ENCODE data around the gene MIOS.

The MIOS gene

DNA sequence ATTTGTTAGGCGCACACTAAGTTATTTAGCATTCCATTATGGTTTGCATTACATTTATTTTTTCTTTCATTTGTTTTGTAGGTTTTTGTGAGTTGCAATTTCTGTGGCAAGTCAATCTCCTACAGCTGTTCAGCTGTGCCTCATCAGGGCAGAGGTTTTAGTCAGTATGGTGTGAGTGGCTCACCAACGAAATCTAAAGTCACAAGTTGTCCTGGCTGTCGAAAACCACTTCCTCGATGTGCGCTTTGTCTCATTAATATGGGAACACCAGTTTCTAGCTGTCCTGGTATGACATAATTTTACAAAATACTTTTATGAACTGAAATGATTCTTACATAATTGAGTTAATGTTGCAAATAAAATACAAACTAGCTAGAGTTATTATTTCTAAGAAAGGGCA, 29.5 kb downstream of the MIOS start (continued):
- TF ChIP-seq ZNF155 (tag by site-specific recombination; IDR thresholded peaks at IDR 0.05) = no peak

DNA sequence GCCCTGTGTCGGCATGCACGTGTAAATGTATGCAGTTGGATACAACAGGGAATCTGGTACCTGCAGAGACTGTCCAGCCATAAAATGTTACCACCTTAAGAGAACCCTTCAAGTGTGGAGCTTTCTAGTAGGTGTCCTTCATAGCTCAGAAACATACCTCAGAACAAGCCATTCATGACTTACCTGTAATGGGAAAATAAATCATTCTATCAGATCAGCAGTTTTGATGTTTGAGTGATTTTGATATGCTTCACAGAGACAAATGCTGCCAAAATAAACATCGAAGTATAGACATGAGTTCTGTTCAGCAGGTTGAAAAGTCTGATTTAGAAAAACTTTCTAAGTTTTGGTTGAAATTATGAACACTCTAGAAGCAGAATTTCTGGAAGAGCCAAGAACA, 40.3 kb downstream of the MIOS start:
- Histone ChIP-seq H3K27ac (ENCODE audit: extremely low read depth, low read depth, low read length) (no peak overlapping the region), H3K4me1 (ENCODE audit: control insufficient read depth, insufficient read depth, low read length) (no peaks in the 10 kb centered on the region), H3K36me3 (ENCODE audit: control insufficient read depth in 2 of 2, insufficient read depth in 1 of 2, low read length in 2 of 2) (peaks cover 3% of the 10 kb centered on the region in 2 experiments; a peak in 2 of 3 replicates), H3K4me3 (ENCODE audit: low read depth, low read length) (no peak overlapping the region), H3K9me3 (ENCODE audit: control insufficient read depth, insufficient read depth, low read depth, low read length) (no peaks in the 10 kb centered on the region)
- ChIA-PET POLR2A (no interaction called here), CTCF (interaction anchor here (0.8 kb wide), 1 partner anchor 375 kb away, joined by 4 read pairs; no protein-coding TSS in a partner anchor)
- TF ChIP-seq ZNF202 (tag by site-specific recombination; IDR thresholded peaks at IDR 0.05; ENCODE audit: borderline replicate concordance) (no peak), ZNF335 (tag by site-specific recombination; conservative IDR thresholded peaks at IDR 0.05) (no peak), ZNF610 (tag by site-specific recombination; IDR thresholded peaks at IDR 0.05; ENCODE audit: borderline replicate concordance) (no peak), MEIS1 (CRISPR knock-in tag; IDR thresholded peaks at IDR 0.05; ENCODE audit: borderline replicate concordance) (no peak), ZNF10 (tag by site-specific recombination; IDR thresholded peaks at IDR 0.05) (no peak), ZNF792 (tag by site-specific recombination; IDR thresholded peaks at IDR 0.05) (no peak), ZNF354C (tag by site-specific recombination; IDR thresholded peaks at IDR 0.05; ENCODE audit: borderline replicate concordance, low read depth) (no peak), GLIS2 (tag by site-specific recombination; IDR thresholded peaks at IDR 0.05) (no peak), ZNF274 (IDR thresholded peaks at IDR 0.05; ENCODE audit: low read length) (no peak), ZNF274 (tag by site-specific recombination; IDR thresholded peaks at IDR 0.05; ENCODE audit: borderline replicate concordance) (no peak), ZNF624 (tag by site-specific recombination; IDR thresholded peaks at IDR 0.05) (no peak), ZNF777 (tag by site-specific recombination; IDR thresholded peaks at IDR 0.05; ENCODE audit: borderline replicate concordance) (no peak), FEZF1 (tag by site-specific recombination; IDR thresholded peaks at IDR 0.05) (no peak)
- TF ChIP-seq, protein P1, sequence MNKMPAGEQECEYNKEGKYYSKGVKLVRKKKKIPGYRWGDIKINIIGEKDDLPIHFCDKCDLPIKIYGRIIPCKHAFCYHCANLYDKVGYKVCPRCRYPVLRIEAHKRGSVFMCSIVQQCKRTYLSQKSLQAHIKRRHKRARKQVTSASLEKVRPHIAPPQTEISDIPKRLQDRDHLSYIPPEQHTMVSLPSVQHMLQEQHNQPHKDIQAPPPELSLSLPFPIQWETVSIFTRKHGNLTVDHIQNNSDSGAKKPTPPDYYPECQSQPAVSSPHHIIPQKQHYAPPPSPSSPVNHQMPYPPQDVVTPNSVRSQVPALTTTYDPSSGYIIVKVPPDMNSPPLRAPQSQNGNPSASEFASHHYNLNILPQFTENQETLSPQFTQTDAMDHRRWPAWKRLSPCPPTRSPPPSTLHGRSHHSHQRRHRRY (tag by site-specific recombination; IDR thresholded peaks at IDR 0.05) = no peak
- TF ChIP-seq, protein P2, sequence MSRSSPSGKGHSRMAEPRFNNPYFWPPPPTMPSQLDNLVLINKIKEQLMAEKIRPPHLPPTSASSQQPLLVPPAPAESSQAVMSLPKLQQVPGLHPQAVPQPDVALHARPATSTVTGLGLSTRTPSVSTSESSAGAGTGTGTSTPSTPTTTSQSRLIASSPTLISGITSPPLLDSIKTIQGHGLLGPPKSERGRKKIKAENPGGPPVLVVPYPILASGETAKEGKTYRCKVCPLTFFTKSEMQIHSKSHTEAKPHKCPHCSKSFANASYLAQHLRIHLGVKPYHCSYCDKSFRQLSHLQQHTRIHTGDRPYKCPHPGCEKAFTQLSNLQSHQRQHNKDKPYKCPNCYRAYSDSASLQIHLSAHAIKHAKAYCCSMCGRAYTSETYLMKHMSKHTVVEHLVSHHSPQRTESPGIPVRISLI (tag by site-specific recombination; IDR thresholded peaks at IDR 0.05) = no peak
- TF ChIP-seq, protein P3, sequence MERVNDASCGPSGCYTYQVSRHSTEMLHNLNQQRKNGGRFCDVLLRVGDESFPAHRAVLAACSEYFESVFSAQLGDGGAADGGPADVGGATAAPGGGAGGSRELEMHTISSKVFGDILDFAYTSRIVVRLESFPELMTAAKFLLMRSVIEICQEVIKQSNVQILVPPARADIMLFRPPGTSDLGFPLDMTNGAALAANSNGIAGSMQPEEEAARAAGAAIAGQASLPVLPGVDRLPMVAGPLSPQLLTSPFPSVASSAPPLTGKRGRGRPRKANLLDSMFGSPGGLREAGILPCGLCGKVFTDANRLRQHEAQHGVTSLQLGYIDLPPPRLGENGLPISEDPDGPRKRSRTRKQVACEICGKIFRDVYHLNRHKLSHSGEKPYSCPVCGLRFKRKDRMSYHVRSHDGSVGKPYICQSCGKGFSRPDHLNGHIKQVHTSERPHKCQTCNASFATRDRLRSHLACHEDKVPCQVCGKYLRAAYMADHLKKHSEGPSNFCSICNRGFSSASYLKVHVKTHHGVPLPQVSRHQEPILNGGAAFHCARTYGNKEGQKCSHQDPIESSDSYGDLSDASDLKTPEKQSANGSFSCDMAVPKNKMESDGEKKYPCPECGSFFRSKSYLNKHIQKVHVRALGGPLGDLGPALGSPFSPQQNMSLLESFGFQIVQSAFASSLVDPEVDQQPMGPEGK (tag by site-specific recombination; IDR thresholded peaks at IDR 0.05) = no peak
- TF ChIP-seq, protein P4, sequence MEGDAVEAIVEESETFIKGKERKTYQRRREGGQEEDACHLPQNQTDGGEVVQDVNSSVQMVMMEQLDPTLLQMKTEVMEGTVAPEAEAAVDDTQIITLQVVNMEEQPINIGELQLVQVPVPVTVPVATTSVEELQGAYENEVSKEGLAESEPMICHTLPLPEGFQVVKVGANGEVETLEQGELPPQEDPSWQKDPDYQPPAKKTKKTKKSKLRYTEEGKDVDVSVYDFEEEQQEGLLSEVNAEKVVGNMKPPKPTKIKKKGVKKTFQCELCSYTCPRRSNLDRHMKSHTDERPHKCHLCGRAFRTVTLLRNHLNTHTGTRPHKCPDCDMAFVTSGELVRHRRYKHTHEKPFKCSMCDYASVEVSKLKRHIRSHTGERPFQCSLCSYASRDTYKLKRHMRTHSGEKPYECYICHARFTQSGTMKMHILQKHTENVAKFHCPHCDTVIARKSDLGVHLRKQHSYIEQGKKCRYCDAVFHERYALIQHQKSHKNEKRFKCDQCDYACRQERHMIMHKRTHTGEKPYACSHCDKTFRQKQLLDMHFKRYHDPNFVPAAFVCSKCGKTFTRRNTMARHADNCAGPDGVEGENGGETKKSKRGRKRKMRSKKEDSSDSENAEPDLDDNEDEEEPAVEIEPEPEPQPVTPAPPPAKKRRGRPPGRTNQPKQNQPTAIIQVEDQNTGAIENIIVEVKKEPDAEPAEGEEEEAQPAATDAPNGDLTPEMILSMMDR (tag by site-specific recombination; IDR thresholded peaks at IDR 0.05) = no peak

DNA sequence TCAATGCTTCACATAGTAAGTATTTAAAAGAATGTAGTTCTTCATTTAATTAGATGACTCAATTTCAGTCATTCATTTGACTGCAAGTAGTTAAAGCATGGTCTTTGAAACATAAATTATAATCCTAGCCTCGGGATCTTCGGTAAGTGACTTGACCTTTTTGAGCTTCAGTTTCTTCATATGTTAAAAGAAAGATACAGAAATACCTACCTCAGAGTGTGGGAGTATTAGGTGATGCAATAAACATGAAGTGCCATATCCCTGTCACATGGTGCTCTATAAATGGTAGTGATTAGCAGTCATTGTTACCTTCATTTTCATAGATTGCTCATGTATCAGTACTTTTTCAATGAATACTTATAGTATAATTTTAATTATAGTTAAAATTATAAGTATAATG, 42.6 kb downstream of the MIOS start:
- Histone ChIP-seq H3K4me3 (ENCODE audit: low read depth, low read length) (no peak overlapping the region), H3K9me3 (ENCODE audit: control insufficient read depth, insufficient read depth, low read depth, low read length) (no peaks in the 10 kb centered on the region), H3K36me3 (ENCODE audit: control insufficient read depth in 2 of 2, insufficient read depth in 1 of 2, low read length in 2 of 2) (peaks cover 3% of the 10 kb centered on the region in 2 experiments; a peak in 2 of 3 replicates), H3K4me1 (ENCODE audit: control insufficient read depth, insufficient read depth, low read length) (no peaks in the 10 kb centered on the region), H3K27ac (ENCODE audit: extremely low read depth, low read depth, low read length) (no peak overlapping the region)
- TF ChIP-seq, protein P5, sequence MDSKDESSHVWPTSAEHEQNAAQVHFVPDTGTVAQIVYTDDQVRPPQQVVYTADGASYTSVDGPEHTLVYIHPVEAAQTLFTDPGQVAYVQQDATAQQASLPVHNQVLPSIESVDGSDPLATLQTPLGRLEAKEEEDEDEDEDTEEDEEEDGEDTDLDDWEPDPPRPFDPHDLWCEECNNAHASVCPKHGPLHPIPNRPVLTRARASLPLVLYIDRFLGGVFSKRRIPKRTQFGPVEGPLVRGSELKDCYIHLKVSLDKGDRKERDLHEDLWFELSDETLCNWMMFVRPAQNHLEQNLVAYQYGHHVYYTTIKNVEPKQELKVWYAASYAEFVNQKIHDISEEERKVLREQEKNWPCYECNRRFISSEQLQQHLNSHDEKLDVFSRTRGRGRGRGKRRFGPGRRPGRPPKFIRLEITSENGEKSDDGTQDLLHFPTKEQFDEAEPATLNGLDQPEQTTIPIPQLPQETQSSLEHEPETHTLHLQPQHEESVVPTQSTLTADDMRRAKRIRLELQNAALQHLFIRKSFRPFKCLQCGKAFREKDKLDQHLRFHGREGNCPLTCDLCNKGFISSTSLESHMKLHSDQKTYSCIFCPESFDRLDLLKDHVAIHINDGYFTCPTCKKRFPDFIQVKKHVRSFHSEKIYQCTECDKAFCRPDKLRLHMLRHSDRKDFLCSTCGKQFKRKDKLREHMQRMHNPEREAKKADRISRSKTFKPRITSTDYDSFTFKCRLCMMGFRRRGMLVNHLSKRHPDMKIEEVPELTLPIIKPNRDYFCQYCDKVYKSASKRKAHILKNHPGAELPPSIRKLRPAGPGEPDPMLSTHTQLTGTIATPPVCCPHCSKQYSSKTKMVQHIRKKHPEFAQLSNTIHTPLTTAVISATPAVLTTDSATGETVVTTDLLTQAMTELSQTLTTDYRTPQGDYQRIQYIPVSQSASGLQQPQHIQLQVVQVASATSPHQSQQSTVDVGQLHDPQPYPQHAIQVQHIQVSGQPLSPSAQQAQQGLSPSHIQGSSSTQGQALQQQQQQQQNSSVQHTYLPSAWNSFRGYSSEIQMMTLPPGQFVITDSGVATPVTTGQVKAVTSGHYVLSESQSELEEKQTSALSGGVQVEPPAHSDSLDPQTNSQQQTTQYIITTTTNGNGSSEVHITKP (tag by site-specific recombination; IDR thresholded peaks at IDR 0.05) = no peak
- TF ChIP-seq ZNF274 (IDR thresholded peaks at IDR 0.05; ENCODE audit: low read length) (no peak), ZNF274 (tag by site-specific recombination; IDR thresholded peaks at IDR 0.05; ENCODE audit: borderline replicate concordance) (no peak), ZNF37A (tag by site-specific recombination; IDR thresholded peaks at IDR 0.05) (no peak)
- ChIA-PET POLR2A (no interaction called here), CTCF (interaction anchor here (0.7 kb wide), 1 partner anchor 581 kb away, joined by 4 read pairs; no protein-coding TSS in a partner anchor)
